GM12891 (cell line): ENCODE data around the gene HYAL4.

Source experiments
- POLR2A ChIP-seq: IDR thresholded peaks from 2 replicates; pipeline ENCODE4 v1.6.1; 2011; ENCODE audit warnings: low read depth, low read length, control low read depth
- POLR2AphosphoS5 ChIP-seq: IDR thresholded peaks from 2 replicates; pipeline ENCODE4 v1.6.1; 2011; ENCODE audit warnings: low read depth, low read length, control low read depth
- POU2F2 ChIP-seq: IDR thresholded peaks from 2 replicates; pipeline ENCODE4 v1.6.1; 2011; ENCODE audit warnings: low read depth, mild to moderate bottlenecking, control low read depth, low read length, moderate library complexity
- TAF1 ChIP-seq: IDR thresholded peaks from 2 replicates; pipeline ENCODE4 v1.6.1; 2011; ENCODE audit warnings: low read depth, low read length, control low read depth

GRCh38 chr7:123847868-123848267 is 2.9 kb downstream of the HYAL4 start:
- TF ChIP-seq POLR2A (no peak), TAF1 (no peak), POLR2AphosphoS5 (no peak), POU2F2 (no peak)
